GM23248 (cell line): Measurements from ENCODE around the gene AP2A2. TPM values are rescaled to one million over a fixed set of nuclear protein-coding genes. Genes with fewer than 3 reads are reported as not detected.

Source experiments
- DNase-seq: peaks from one replicate; pipeline ENCODE4 v3.0.0-alpha.2; 2015
- H2AFZ ChIP-seq: fragments of 200-600 bp; sonication (generic); 2 replicates; pipeline ENCODE4 v1.6.1; 2016; ENCODE audit warnings: antibody characterized with exemption
- H3F3A ChIP-seq: fragments of 200-600 bp; sonication (generic); 2 replicates; pipeline ENCODE4 v1.6.1; 2016; ENCODE audit warnings: mild to moderate bottlenecking, antibody characterized with exemption, mixed run types; ENCODE audit not compliant: insufficient read depth
- H3K27ac ChIP-seq: fragments of 200-600 bp; sonication (generic); 2 replicates; pipeline ENCODE4 v1.5.1; 2016; ENCODE audit warnings: mild to moderate bottlenecking
- H3K27me3 ChIP-seq: fragments of 200-600 bp; sonication (generic); replicated peaks from 2 replicates; pipeline ENCODE4 v1.6.1; 2016; ENCODE audit warnings: mild to moderate bottlenecking; ENCODE audit not compliant: insufficient read depth
- H3K36me3 ChIP-seq: fragments of 200-600 bp; sonication (generic); 2 replicates; pipeline ENCODE4 v1.6.1; 2016; ENCODE audit warnings: low read depth, mild to moderate bottlenecking
- H3K4me1 ChIP-seq: fragments of 200-600 bp; sonication (generic); 2 replicates; pipeline ENCODE4 v1.6.1; 2016; ENCODE audit warnings: mild to moderate bottlenecking; ENCODE audit not compliant: insufficient read depth
- H3K4me2 ChIP-seq: fragments of 200-600 bp; sonication (generic); one replicate; pipeline ENCODE4 v1.6.1; 2016; ENCODE audit warnings: mild to moderate bottlenecking; ENCODE audit not compliant: unreplicated experiment
- H3K4me3 ChIP-seq: fragments of 200-600 bp; sonication (generic); 2 replicates; pipeline ENCODE4 v1.5.1; 2016; ENCODE audit warnings: mild to moderate bottlenecking
- H3K79me2 ChIP-seq: fragments of 200-600 bp; sonication (generic); 2 replicates; pipeline ENCODE4 v1.6.1; 2016; ENCODE audit warnings: mild to moderate bottlenecking; ENCODE audit not compliant: insufficient read depth
- H3K9ac ChIP-seq: fragments of 200-600 bp; sonication (generic); 2 replicates; pipeline ENCODE4 v1.6.1; 2016; ENCODE audit warnings: mild to moderate bottlenecking
- H3K9me2 ChIP-seq: fragments of 200-600 bp; sonication (generic); 2 replicates; pipeline ENCODE4 v1.6.1; 2016; ENCODE audit warnings: mixed run types, mild to moderate bottlenecking, moderate library complexity; ENCODE audit not compliant: insufficient read depth
- H3K9me3 ChIP-seq: fragments of 200-600 bp; sonication (generic); one replicate; pipeline ENCODE4 v1.6.1; 2017; ENCODE audit warnings: low read depth
- H4K20me1 ChIP-seq: fragments of 200-600 bp; sonication (generic); 2 replicates; pipeline ENCODE4 v1.6.0; 2016; ENCODE audit not compliant: insufficient read depth
- EZH2 ChIP-seq: fragments of 200-600 bp; sonication (generic); IDR thresholded peaks from 2 replicates; pipeline ENCODE4 v1.6.1; 2018; ENCODE audit warnings: antibody characterized with exemption, mild to moderate bottlenecking; ENCODE audit not compliant: insufficient read depth, poor library complexity, severe bottlenecking
- EZH2phosphoT487 ChIP-seq: fragments of 200-600 bp; sonication (generic); IDR thresholded peaks from 2 replicates; pipeline ENCODE4 v1.6.1; 2018; ENCODE audit warnings: antibody characterized with exemption, moderate library complexity, mild to moderate bottlenecking, low read depth; ENCODE audit not compliant: insufficient read depth
- WGBS, 2 experiments: methylation state at CpG; one replicate each; pipeline ENCODE4 v1.1.6; 2015 to 2017; ENCODE audit warnings: low lambda C conversion rate in 2 of 2, low coverage in 1 of 2; ENCODE audit errors: missing lambda C conversion rate in 2 of 2; 5-methylcytosine and 5-hydroxymethylcytosine counted together
- in situ Hi-C: fragments of 300-500 bp; cut with MboI; formaldehyde crosslinking; loops from 2 replicates; pipeline ENCODE4 v1.15.0; 2020
- polyA plus RNA-seq: library from polyadenylated mRNA; unstranded; fragments of >200 nt; fragmentation: Nextera tagmentation; extraction: Ambion mirVana; gene quantifications from 2 replicates; pipeline ENCODE4 v1.2.1, GENCODE V29; 2016
- total RNA-seq: library from RNA; depleted of rRNA; stranded (reverse); fragments of >200 nt; shearing (Covaris generic); gene quantifications from 2 replicates; pipeline ENCODE4 v1.2.3, GENCODE V29; 2014

Gene AP2A2
- total and polyA plus RNA-seq, 2 experiments from 2014 or later, result 31.1 to 38.3 TPM

DNA sequence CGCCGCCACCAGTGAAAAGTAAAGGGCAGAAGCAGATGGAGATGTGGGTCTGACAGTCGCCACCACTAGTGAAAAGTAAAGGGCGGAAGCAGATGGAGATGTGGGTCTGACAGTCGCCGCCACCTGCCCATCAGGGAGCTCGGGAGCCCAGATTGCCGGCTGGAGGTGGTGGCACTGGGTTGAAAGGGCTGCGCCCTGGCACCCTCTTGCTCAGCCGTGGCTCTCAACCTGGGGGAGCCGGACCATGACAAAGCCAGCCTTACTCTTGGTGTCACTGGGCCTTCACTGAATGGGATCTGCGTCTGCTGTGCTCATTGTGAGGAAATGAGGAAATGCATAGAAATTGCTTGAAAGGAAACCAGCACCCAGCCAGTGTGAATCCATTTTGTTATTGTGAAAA is 36.3 kb downstream of the AP2A2 start:
- Histone ChIP-seq H3K9ac (no peak overlapping the region), H3K4me1 (peaks cover 8% of the 10 kb centered on the region), H3K27ac (no peak overlapping the region), H3K4me2 (no peak overlapping the region), H3K9me3 (no peaks in the 10 kb centered on the region), H3F3A (peaks cover 10% of the 10 kb centered on the region), H3K79me2 (peaks cover 74% of the 10 kb centered on the region), H3K36me3 (no peaks in the 10 kb centered on the region; the same call in 1 of the 2 replicates), H2AFZ (no peak overlapping the region), H4K20me1 (peaks cover 3% of the 10 kb centered on the region; the same call in 1 of the 2 replicates), H3K9me2 (no peaks in the 10 kb centered on the region), H3K4me3 (no peak overlapping the region), H3K27me3 (no peaks in the 10 kb centered on the region)
- no peak for TF ChIP-seq EZH2
- no peak for TF ChIP-seq EZH2phosphoT487
- no peak for DNase-seq
- WGBS, 2 experiments, result 87 to 96% methylated on average over 8 to 12 of the region's 12 CpGs
- in situ Hi-C loops, result no loop called here

DNA sequence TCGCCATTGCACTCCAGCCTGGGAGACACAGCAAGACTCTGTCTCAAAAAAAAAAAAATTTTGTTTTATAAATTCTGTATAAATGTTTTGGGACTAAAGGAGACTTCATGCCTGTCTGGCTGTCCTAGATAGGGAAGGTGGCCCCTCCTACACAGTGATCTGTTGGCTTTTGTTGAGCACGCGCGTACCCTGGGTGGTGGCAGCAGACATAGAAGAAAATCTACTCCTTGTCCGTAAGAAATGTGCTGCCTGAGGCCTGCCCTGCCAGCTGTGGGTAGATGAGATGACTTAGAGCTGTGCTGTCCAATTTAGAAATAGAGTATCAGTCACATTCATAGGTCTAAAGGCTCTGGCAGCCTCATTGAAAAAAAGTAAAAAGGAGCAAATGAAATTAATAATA is 37.0 kb downstream of the AP2A2 start:
- in situ Hi-C loops, result no loop called here
- H4K20me1 ChIP-seq, result peaks cover 3% of the 10 kb centered on the region; the same call in 1 of the 2 replicates
- WGBS, 2 experiments, result 97 to 98% methylated on average over 5 of the region's 5 CpGs

DNA sequence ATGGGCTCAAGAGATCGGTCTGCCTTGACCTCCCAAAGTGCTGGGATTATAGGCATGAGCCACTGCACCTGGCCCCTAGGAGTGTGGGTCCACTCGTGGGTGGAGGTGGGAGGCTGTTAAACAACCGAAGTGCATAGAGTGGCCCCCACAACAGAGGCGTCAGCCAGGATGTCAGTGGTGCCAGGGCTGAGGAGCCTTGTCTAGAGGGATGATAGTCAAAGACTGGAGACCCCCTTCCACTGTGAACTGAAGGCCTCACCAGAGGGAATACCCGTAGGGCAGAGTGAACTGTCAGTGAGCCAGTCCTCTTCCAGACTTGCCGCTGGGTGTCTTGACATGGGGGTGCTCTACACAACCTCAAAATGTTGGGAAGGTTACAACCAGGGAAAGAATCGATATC is 38.2 kb downstream of the AP2A2 start:
- 88 to 90% methylated on average over 7 of the region's 7 CpGs for WGBS, 2 experiments
- Histone ChIP-seq H2AFZ (no peak overlapping the region), H3K36me3 (no peaks in the 10 kb centered on the region; the same call in 1 of the 2 replicates), H3K4me2 (no peak overlapping the region), H3F3A (peaks cover 10% of the 10 kb centered on the region), H3K27me3 (no peaks in the 10 kb centered on the region), H3K79me2 (peaks cover 74% of the 10 kb centered on the region), H3K9me3 (no peaks in the 10 kb centered on the region), H3K4me1 (peaks cover 9% of the 10 kb centered on the region), H3K4me3 (no peak overlapping the region), H3K9me2 (no peaks in the 10 kb centered on the region), H3K27ac (no peak overlapping the region), H4K20me1 (peaks cover 3% of the 10 kb centered on the region; the same call in 1 of the 2 replicates), H3K9ac (no peak overlapping the region)
- in situ Hi-C loops, result no loop called here
- TF ChIP-seq EZH2 (no peak), EZH2phosphoT487 (no peak)
- DNase-seq, result no peak

More for the DNA sequence above, 37.0 kb downstream of the AP2A2 start:
- no peak overlapping the region for H3K27ac ChIP-seq
- no peak overlapping the region for H3K9ac ChIP-seq
- H3K27me3 ChIP-seq, result no peaks in the 10 kb centered on the region
- peaks cover 9% of the 10 kb centered on the region for H3K4me1 ChIP-seq
- H2AFZ ChIP-seq, result no peak overlapping the region
- DNase-seq, result no peak
- H3K4me2 ChIP-seq, result no peak overlapping the region
- H3K9me3 ChIP-seq, result no peaks in the 10 kb centered on the region
- no peaks in the 10 kb centered on the region; the same call in 1 of the 2 replicates for H3K36me3 ChIP-seq
- H3K9me2 ChIP-seq, result no peaks in the 10 kb centered on the region
- H3K4me3 ChIP-seq, result no peak overlapping the region
- peaks cover 74% of the 10 kb centered on the region for H3K79me2 ChIP-seq
- no peak for TF ChIP-seq EZH2phosphoT487
- TF ChIP-seq EZH2, result no peak
- peaks cover 10% of the 10 kb centered on the region for H3F3A ChIP-seq

DNA sequence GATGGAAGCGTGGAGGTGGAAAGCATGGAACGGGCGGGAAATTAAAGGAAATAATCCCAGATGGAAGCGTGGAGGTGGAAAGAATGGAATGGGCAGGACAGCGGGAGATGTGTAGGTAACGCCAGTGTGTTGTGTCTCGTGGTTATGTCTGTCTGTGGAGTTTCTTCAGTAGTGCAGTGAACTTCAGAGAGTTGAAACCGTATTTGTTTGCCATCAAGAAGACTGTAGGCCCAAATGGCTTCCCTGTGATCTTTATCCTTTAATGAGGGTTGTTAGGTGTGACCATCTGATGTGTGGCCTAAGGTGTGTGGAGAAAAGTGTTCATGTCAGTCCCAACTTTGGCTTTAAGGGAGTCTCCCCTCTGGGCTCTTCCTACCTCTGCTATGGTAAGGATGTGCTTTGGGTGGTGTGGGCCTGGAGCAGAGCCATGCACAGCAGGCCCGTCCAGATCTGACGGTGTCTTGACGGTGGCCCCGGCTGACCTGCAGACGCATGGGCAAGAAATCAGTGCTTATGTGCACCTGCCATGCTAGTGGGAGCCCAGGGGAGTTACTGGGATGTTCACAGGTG is 39.6 kb downstream of the AP2A2 start:
- no peak overlapping the region for H2AFZ ChIP-seq
- no peaks in the 10 kb centered on the region; the same call in 1 of the 2 replicates for H3K36me3 ChIP-seq
- no peak for TF ChIP-seq EZH2phosphoT487
- TF ChIP-seq EZH2, result no peak
- H3K27ac ChIP-seq, result no peak overlapping the region
- peaks cover 9% of the 10 kb centered on the region for H3K4me1 ChIP-seq
- no peak overlapping the region for H3K4me2 ChIP-seq
- peaks cover 10% of the 10 kb centered on the region for H3F3A ChIP-seq
- no peaks in the 10 kb centered on the region for H3K9me2 ChIP-seq
- H4K20me1 ChIP-seq, result peaks cover 3% of the 10 kb centered on the region; the same call in 1 of the 2 replicates
- DNase-seq, result no peak
- peaks cover 74% of the 10 kb centered on the region for H3K79me2 ChIP-seq
- no peak overlapping the region for H3K4me3 ChIP-seq
- 74 to 80% methylated on average over 13 of the region's 13 CpGs for WGBS, 2 experiments
- H3K9me3 ChIP-seq, result no peaks in the 10 kb centered on the region
- H3K9ac ChIP-seq, result no peak overlapping the region
- no peaks in the 10 kb centered on the region for H3K27me3 ChIP-seq
- in situ Hi-C loops, result no loop called here
